Activated CD8-positive, alpha-beta T cell treated with anti-CD3 and anti-CD28 coated beads for 36 hours (primary cell): ENCODE data around the gene TNFAIP8L1. TPM values are rescaled to one million over a fixed set of nuclear protein-coding genes. Genes with fewer than 3 reads are reported as not detected.
"Not testable (repeated sequence)": the region's sequence is repeated elsewhere in the genome, so short reads cannot be mapped to it uniquely, and the experiment has no call there.

Experiments used
- ATAC-seq: fragments of 200-7000 bp; cut with Tn5 transposase; one replicate; pipeline ENCODE4 v1.10.0; 2021; ENCODE audit warnings: mild to moderate bottlenecking, moderate library complexity
- CTCF ChIA-PET: fragments of 350-600 bp; sonication (Branson Sonifier 250); formaldehyde crosslinking; loops from one replicate; lab custom pipeline; 2021; ENCODE audit warnings: antibody characterized with exemption; lab: Charles Lee
- POLR2A ChIA-PET: fragments of 350-600 bp; sonication (Branson Sonifier 250); formaldehyde crosslinking; loops from one replicate; lab custom pipeline; 2021; ENCODE audit warnings: antibody characterized with exemption; lab: Charles Lee
- DNase-seq: peaks from one replicate; pipeline ENCODE4 v3.0.0-alpha.2; 2020
- H3K27ac Mint-ChIP-seq: one replicate; pipeline ENCODE4 v1.8.0; 2021; ENCODE audit warnings: mild to moderate bottlenecking, mixed read lengths
- H3K27me3 Mint-ChIP-seq: one replicate; pipeline ENCODE4 v1.8.0; 2021; ENCODE audit warnings: mixed read lengths
- H3K36me3 Mint-ChIP-seq: one replicate; pipeline ENCODE4 v1.8.0; 2021; ENCODE audit warnings: low read depth, mixed read lengths
- H3K4me1 Mint-ChIP-seq: one replicate; pipeline ENCODE4 v1.8.0; 2021; ENCODE audit warnings: low read depth, mixed read lengths
- H3K4me3 Mint-ChIP-seq: one replicate; pipeline ENCODE4 v1.8.0; 2021; ENCODE audit warnings: mild to moderate bottlenecking, moderate library complexity, mixed read lengths
- H3K9me3 Mint-ChIP-seq: one replicate; pipeline ENCODE4 v1.8.0; 2021; ENCODE audit warnings: mixed read lengths
- CTCF ChIP-seq: fragments of 200-600 bp; IDR thresholded peaks from one replicate; pipeline ENCODE4 v1.8.0; 2022; ENCODE audit warnings: antibody characterized with exemption, mild to moderate bottlenecking
- intact Hi-C: fragments of 100-400 bp; cut with micrococcal nuclease; formaldehyde crosslinking; loops from one replicate; pipeline ENCODE4 v1.10.0; 2022
- total RNA-seq, 2 experiments: library from RNA; stranded (reverse); gene quantifications; one replicate each; pipeline ENCODE4 v1.2.3, GENCODE V29; 2021

TNFAIP8L1 gene
- total RNA-seq, 2 experiments from 2014 or later = 13.5 to 13.7 TPM

DNA sequence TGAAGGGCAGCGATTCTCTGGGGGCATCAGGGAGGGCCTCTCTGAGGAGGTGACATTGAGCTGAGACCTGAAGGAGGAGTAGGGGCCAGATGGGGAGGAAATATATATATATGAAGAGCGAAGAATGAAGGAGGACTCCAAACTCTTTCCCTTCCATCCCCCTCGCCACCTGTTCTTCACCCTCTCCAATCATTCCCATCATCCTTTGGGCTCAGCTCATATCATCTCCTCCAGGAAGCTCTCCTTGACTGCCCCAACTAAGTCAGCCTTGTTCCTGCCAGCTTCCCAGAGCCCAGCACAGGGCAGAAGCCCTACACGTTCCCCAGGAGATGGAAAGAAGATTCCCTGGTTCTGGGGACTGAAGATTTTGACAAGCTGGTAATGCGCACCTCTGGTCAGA lies 46.9 kb upstream of the TNFAIP8L1 start:
- no peak for TF ChIP-seq CTCF
- intact Hi-C loops = no loop called here
- Mint-ChIP-seq H3K4me1 (no peaks in the 10 kb centered on the region), H3K4me3 (no peak overlapping the region), H3K36me3 (no peaks in the 10 kb centered on the region), H3K27ac (no peak overlapping the region), H3K9me3 (no peaks in the 10 kb centered on the region), H3K27me3 (peaks cover 33% of the 10 kb centered on the region)
- DNase-seq (no peak), ATAC-seq (no peak)
- CTCF ChIA-PET = interaction anchor here (2.5 to 3.7 kb wide), 2 partner anchors 13 to 44 kb away, joined by 7 to 20 read pairs; no protein-coding TSS in a partner anchor
- POLR2A ChIA-PET = interaction anchor here (1.0 kb wide), 1 partner anchor 53 kb away, joined by 3 read pairs; no protein-coding TSS in a partner anchor

DNA sequence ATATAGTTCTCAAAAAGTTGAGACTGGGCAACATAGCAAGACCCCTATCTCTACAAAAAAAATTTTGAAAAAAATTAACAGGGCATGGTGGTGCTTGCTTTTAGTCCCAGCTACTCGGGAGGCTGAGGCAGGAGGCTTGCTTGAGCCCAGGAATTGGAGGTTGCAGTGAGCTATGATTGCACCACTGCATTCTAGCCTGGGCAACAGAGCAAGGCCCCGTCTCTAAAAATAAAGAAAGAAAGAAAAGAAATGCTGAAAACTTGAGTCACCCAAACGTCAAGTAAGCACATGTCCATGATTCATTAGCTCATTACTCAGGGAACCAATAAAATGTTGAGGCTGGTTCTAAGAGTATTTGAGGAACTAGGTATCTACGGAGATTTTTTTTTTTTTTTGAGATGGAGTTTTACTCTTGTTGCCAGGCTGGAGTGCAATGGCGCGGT lies 45.9 kb upstream of the TNFAIP8L1 start:
- Mint-ChIP-seq H3K9me3 (no peaks in the 10 kb centered on the region), H3K4me1 (peaks cover 2% of the 10 kb centered on the region), H3K27ac (no peak overlapping the region), H3K36me3 (no peaks in the 10 kb centered on the region), H3K27me3 (peaks cover 34% of the 10 kb centered on the region), H3K4me3 (no peak overlapping the region)
- ChIA-PET POLR2A (interaction anchor here (1.0 kb wide), 1 partner anchor 52 kb away, joined by 3 read pairs; no protein-coding TSS in a partner anchor), CTCF (interaction anchor here (0.6 to 3.7 kb wide), 5 partner anchors 14 to 61 kb away, joined by 3 to 20 read pairs (median 7); no protein-coding TSS in a partner anchor)
- intact Hi-C loops = no loop called here
- ATAC-seq (no peak), DNase-seq (no peak)
- TF ChIP-seq CTCF = no peak

DNA sequence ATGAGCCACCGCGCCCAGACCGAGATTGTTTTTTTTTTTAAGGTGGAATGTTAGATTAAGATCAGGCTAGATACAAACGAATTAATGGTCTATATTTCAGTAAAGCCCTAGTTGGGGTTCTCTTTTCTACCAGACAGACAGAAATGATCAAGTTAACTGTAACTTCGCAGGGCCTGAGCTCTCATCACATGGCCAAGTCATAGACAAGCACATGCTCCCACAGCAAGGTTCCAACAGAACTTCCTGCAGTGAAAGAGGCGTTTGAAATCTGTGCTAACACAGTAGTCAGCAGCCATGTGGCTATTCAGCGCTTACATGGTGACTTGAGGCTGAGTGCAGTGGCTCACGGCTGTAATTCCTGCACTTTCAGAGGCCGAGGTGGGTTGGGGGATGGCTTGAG lies 45.1 kb upstream of the TNFAIP8L1 start:
- ChIA-PET CTCF (interaction anchor here (0.6 to 3.7 kb wide), 6 partner anchors 15 to 60 kb away, joined by 3 to 20 read pairs (median 6); no protein-coding TSS in a partner anchor), POLR2A (no interaction called here)
- DNase-seq = no peak
- Mint-ChIP-seq H3K27me3 (peaks cover 39% of the 10 kb centered on the region), H3K27ac (no peak overlapping the region), H3K4me3 (no peak overlapping the region), H3K4me1 (peaks cover 3% of the 10 kb centered on the region), H3K36me3 (no peaks in the 10 kb centered on the region), H3K9me3 (no peaks in the 10 kb centered on the region)
- intact Hi-C loops = no loop called here
- no peak for TF ChIP-seq CTCF
- ATAC-seq = no peak

DNA sequence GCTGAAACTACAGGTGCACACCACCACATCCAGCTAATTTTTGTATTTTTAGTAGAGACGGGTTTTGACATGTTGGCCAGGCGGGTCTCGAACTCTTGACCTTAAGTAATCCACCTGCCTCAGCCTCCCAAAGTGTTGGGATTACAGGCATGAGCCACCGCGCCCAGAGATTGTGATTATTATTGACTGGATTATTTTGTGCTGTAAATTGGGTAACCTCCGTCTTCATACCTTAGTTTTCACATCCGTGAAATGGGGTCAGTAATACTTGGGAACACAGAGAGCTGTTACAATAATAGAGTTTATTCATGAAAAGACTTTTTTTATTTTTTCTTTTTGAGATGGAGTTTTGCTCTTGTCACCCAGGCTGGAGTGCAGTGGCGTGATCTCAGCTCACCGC lies 44.2 kb upstream of the TNFAIP8L1 start:
- ATAC-seq, H3K27ac Mint-ChIP-seq, DNase-seq, H3K9me3 Mint-ChIP-seq, H3K4me1 Mint-ChIP-seq, intact Hi-C loops, H3K36me3 Mint-ChIP-seq, H3K4me3 Mint-ChIP-seq: not testable (repeated sequence)
- ChIA-PET CTCF (interaction anchor here (1.2 to 3.7 kb wide), 2 partner anchors 19 to 41 kb away, joined by 6 to 20 read pairs; no protein-coding TSS in a partner anchor), POLR2A (interaction anchor here (0.6 kb wide), 1 partner anchor 274 kb away, joined by 3 read pairs; no protein-coding TSS in a partner anchor)
- H3K27me3 Mint-ChIP-seq = peaks cover 38% of the 10 kb centered on the region

DNA sequence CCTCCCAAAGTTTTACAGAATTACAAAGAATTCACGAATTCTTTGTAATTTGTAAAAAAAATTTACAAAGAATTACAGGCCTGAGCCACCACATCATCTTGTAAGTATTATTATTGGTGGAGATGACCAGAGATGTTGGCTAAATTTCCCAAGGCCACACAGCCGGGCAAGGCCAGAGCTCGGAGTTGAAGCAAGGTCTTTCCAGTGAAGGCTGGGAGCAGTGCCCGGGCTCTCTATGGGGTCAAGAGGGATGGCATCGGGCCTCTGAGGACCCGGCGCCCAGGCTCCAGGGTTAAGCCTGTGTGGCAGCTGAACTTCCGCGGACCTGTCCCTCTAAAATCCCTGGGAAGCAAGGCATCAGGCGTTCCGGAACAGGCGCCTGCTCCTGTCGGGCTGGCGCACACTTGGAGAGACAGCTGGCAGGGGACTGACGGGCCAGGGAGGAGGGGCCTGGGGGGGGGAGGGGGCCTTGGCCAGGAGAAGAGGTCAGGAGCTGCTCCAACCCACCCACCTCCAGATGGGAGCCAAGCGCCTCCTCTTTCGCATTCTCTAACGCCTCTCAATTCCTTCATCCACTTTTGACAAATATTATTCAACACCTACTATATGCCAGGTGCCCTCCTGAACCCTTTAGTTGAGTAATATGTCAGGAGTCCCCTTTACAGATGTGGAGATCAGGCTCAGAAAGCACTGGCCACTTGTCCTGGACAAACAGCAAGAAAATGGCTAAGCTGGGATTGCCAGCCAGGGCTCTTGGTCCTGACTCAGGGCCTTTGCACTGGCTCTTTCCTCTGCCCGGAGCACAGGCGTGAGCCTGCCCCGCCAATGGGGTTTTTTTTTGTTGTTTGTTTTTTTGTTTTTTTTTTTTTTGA lies 43.0 kb upstream of the TNFAIP8L1 start:
- Mint-ChIP-seq H3K36me3 (no peaks in the 10 kb centered on the region), H3K4me3 (no peak overlapping the region), H3K4me1 (peaks cover 3% of the 10 kb centered on the region), H3K9me3 (no peaks in the 10 kb centered on the region), H3K27ac (no peak overlapping the region), H3K27me3 (peaks cover 38% of the 10 kb centered on the region)
- CTCF ChIA-PET = interaction anchor here (1.9 to 2.7 kb wide), 2 partner anchors 20 to 40 kb away, joined by 7 to 12 read pairs; no protein-coding TSS in a partner anchor
- no peak for ATAC-seq
- no peak for TF ChIP-seq CTCF
- intact Hi-C loops = no loop called here
- DNase-seq = no peak
- POLR2A ChIA-PET = interaction anchor here (1.2 kb wide), 1 partner anchor 9 kb away, joined by 4 read pairs; no protein-coding TSS in a partner anchor
